ENCODE results near the gene MKNK1. TPM values are rescaled to one million over a fixed set of nuclear protein-coding genes. Genes with fewer than 3 reads are reported as not detected.

Gene MKNK1
- total RNA-seq, 4 donors from 2014 or later, result 4.9 to 53.0 (median 24.3) TPM

GRCh38 chr1:46649764-46650163 is 45.7 kb upstream of the MKNK1 start:
- Histone ChIP-seq H3K4me3 (no peak overlapping the region), H3K4me1 (no peaks in the 10 kb centered on the region), H3K36me3 (no peaks in the 10 kb centered on the region), H3K27me3 (no peaks in the 10 kb centered on the region), H3K27ac (no peak overlapping the region), H3K9me3 (peaks cover 0 to 3% of the 10 kb centered on the region in 2 donors)
- TF ChIP-seq POLR2A (IDR thresholded peaks at IDR 0.05) (no peak), CTCF (IDR thresholded peaks at IDR 0.05) (no peak)
- DNase-seq, result no peak
- intact Hi-C loops (cut with DNase I; ENCODE audit: low total_unique reads), result no loop called here

- no peak for TF ChIP-seq POLR2A (IDR thresholded peaks at IDR 0.05)
- no peak for TF ChIP-seq CTCF (IDR thresholded peaks at IDR 0.05)
- Histone ChIP-seq H3K4me1 (no peaks in the 10 kb centered on the region), H3K27me3 (no peaks in the 10 kb centered on the region), H3K9me3 (peaks cover 0 to 3% of the 10 kb centered on the region in 2 donors), H3K36me3 (no peaks in the 10 kb centered on the region), H3K27ac (no peak overlapping the region), H3K4me3 (no peak overlapping the region)
- no peak for DNase-seq
- intact Hi-C loops (cut with DNase I; ENCODE audit: low total_unique reads), result no loop called here
These were observed 43.5 kb upstream of the MKNK1 start for GRCh38 chr1:46647611-46648010.

DNA sequence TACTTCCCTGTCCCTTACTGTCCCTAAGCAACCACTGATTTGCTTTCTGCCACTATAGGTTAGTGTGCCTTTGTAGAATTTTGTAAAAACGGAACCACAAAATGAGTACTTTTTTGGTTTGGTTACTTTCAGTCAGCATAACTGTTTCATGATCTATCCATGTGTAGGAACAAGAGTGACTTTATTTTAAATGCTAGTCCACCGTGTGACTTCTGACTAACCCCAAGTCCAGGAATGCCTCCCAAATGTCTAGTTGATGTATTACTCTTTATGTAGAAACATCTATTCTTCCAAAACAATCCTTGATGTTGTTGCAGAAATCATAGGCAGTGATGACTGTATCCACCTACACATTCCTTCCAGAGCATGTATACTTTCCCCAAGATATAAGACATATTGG is 42.8 kb upstream of the MKNK1 start:
- H3K27ac ChIP-seq, result no peak overlapping the region
- intact Hi-C loops (cut with DNase I; ENCODE audit: low total_unique reads), result no loop called here
- TF ChIP-seq CTCF (IDR thresholded peaks at IDR 0.05) (no peak), POLR2A (IDR thresholded peaks at IDR 0.05) (no peak)
- no peaks in the 10 kb centered on the region for H3K36me3 ChIP-seq
- H3K4me3 ChIP-seq, result no peak overlapping the region
- no peaks in the 10 kb centered on the region for H3K4me1 ChIP-seq
- no peak for DNase-seq
- H3K27me3 ChIP-seq, result no peaks in the 10 kb centered on the region
- H3K9me3 ChIP-seq, result peaks cover 0 to 3% of the 10 kb centered on the region in 2 donors

- H3K4me1 ChIP-seq, result no peaks in the 10 kb centered on the region
- H3K27me3 ChIP-seq, result no peaks in the 10 kb centered on the region
- TF ChIP-seq CTCF (IDR thresholded peaks at IDR 0.05), result no peak
- no peak for TF ChIP-seq POLR2A (IDR thresholded peaks at IDR 0.05)
- intact Hi-C loops (cut with DNase I; ENCODE audit: low total_unique reads), result no loop called here
- peaks cover 0 to 3% of the 10 kb centered on the region in 2 donors for H3K9me3 ChIP-seq
- H3K27ac ChIP-seq, result no peak overlapping the region
- H3K4me3 ChIP-seq, result no peak overlapping the region
- H3K36me3 ChIP-seq, result no peaks in the 10 kb centered on the region
- no peak for DNase-seq
These were observed 42.3 kb upstream of the MKNK1 start for GRCh38 chr1:46646331-46646730.

DNA sequence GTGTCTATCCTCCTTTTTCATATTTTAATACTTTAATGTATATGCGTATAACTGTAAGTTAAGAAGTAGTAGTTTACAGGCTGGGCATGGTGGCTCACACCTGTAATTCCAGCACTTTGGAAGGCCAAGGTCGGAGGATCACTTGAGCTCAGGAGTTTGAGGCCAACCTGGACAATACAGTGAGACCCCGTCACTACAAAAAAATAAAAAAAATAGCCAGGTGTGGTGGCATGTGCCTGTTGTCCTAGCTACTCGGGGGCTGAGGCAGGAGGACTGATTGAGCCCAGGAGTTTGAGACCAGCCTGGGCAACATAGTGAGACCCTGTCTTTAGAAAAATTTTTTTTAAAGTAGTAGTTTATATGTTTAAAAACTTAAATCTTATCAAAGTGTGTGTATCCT is 41.7 kb upstream of the MKNK1 start:
- no peaks in the 10 kb centered on the region for H3K36me3 ChIP-seq
- intact Hi-C loops (cut with DNase I; ENCODE audit: low total_unique reads), result no loop called here
- H3K27me3 ChIP-seq, result no peaks in the 10 kb centered on the region
- no peak for DNase-seq
- TF ChIP-seq POLR2A (IDR thresholded peaks at IDR 0.05) (no peak), CTCF (IDR thresholded peaks at IDR 0.05) (no peak)
- H3K4me1 ChIP-seq, result no peaks in the 10 kb centered on the region
- H3K4me3 ChIP-seq, result no peak overlapping the region
- no peak overlapping the region for H3K27ac ChIP-seq
- H3K9me3 ChIP-seq, result peaks cover 0 to 3% of the 10 kb centered on the region in 2 donors

All from uterus (tissue), 4 donors.